Measurements from ENCODE around the gene TMEM190. TPM values are rescaled to one million over a fixed set of nuclear protein-coding genes. Genes with fewer than 3 reads are reported as not detected.

The TMEM190 gene
- total RNA-seq, 1 donor from 2014 or later = not detected

- TF ChIP-seq CTCF (IDR thresholded peaks at IDR 0.05; ENCODE audit: insufficient read depth, low read length, severe bottlenecking) = no peak
- FAIRE-seq = no peak
- Histone ChIP-seq H3K36me3 (ENCODE audit: control insufficient read depth, insufficient read depth, low read length) (peaks cover 12% of the 10 kb centered on the region), H3K4me3 (ENCODE audit: low read depth, low read length) (no peak overlapping the region), H3K27me3 (ENCODE audit: control insufficient read depth, insufficient read depth, low read length) (no peaks in the 10 kb centered on the region)
- no peak for DNase-seq (ENCODE audit: low read depth)
Measured at GRCh38 chr19:55382522-55383054, 6.0 kb downstream of the TMEM190 start.

GRCh38 chr19:55383279-55384130 lies 6.9 kb downstream of the TMEM190 start:
- Histone ChIP-seq H3K36me3 (ENCODE audit: control insufficient read depth, insufficient read depth, low read length) (peaks cover 19% of the 10 kb centered on the region), H3K27me3 (ENCODE audit: control insufficient read depth, insufficient read depth, low read length) (no peaks in the 10 kb centered on the region), H3K4me3 (ENCODE audit: low read depth, low read length) (peak overlapping the region; percentile 77)
- DNase-seq (ENCODE audit: low read depth) (peak; percentile 47), FAIRE-seq (no peak)
- peak; percentile 22 for TF ChIP-seq CTCF (IDR thresholded peaks at IDR 0.05; ENCODE audit: insufficient read depth, low read length, severe bottlenecking)

GRCh38 chr19:55384131-55384919 lies 7.7 kb downstream of the TMEM190 start, which contains the start of gene TMEM238:
TSS of gene TMEM238 (minus strand) at chr19:55384292. CDS start at chr19:55384259, 33 bp downstream.
- Histone ChIP-seq H3K36me3 (ENCODE audit: control insufficient read depth, insufficient read depth, low read length) (peaks cover 28% of the 10 kb centered on the region), H3K4me3 (ENCODE audit: low read depth, low read length) (peak within 1 kb of the TSS; percentile 77), H3K27me3 (ENCODE audit: control insufficient read depth, insufficient read depth, low read length) (no peaks in the 10 kb centered on the region)
- no peak for TF ChIP-seq CTCF (IDR thresholded peaks at IDR 0.05; ENCODE audit: insufficient read depth, low read length, severe bottlenecking)
- DNase-seq (ENCODE audit: low read depth) = no peak
- FAIRE-seq = no peak

DNA sequence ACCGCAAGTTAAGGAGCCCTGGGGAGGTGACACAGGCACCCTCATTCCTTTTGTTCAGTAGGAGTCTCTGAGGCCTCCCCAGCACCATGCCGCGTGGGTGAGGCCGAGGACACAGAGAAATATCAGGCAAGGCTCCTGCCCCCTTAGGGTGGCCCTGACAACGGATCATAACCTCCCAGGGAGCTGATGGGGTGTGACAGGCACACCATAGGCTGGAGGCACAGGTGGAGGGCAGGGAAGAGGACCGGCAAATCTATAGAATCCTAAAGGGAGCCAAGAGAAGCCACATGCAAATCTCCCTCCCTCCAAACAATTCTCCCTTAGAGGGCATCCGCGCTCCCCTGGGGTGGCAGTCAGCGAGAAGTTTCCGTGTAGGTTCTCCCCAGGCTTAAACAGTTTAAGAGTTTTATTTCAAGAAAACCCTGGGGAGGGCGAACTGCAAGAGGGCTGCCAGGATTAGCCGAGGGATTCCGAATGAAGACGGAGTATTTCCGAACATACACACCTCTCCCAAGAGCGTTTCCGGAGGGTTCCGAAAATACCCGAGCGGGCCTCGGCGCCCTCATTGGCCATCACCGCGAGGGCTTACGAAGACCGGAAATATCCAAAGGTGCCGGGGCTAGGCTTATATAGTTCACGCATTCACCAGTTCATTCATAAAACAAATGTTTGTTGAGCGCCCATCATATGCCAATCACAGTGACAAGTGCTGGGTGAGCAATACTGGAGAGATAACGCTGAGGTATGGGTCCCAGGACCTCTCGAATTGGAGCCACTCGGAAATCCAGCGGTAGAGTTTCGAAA lies 8.5 kb downstream of the TMEM190 start:
- no peak for FAIRE-seq
- H3K4me3 ChIP-seq (ENCODE audit: low read depth, low read length) = peak overlapping the region; percentile 77
- TF ChIP-seq CTCF (IDR thresholded peaks at IDR 0.05; ENCODE audit: insufficient read depth, low read length, severe bottlenecking) = no peak
- peak; percentile 92 for DNase-seq (ENCODE audit: low read depth)
- no peaks in the 10 kb centered on the region for H3K27me3 ChIP-seq (ENCODE audit: control insufficient read depth, insufficient read depth, low read length)
- H3K36me3 ChIP-seq (ENCODE audit: control insufficient read depth, insufficient read depth, low read length) = peaks cover 32% of the 10 kb centered on the region

- FAIRE-seq = no peak
- DNase-seq (ENCODE audit: low read depth) = peak; percentile 94
- TF ChIP-seq CTCF (IDR thresholded peaks at IDR 0.05; ENCODE audit: insufficient read depth, low read length, severe bottlenecking) = no peak
- Histone ChIP-seq H3K4me3 (ENCODE audit: low read depth, low read length) (peak within 1 kb of the TSS; percentile 77), H3K36me3 (ENCODE audit: control insufficient read depth, insufficient read depth, low read length) (peaks cover 32% of the 10 kb centered on the region), H3K27me3 (ENCODE audit: control insufficient read depth, insufficient read depth, low read length) (no peaks in the 10 kb centered on the region)
Measured at GRCh38 chr19:55385724-55386492, 9.3 kb downstream of the TMEM190 start, which contains the start of gene RPL28. TSS of gene RPL28 (plus strand) at chr19:55385932. CDS start at chr19:55386358, 426 bp downstream.
